Astrocyte of the cerebellum (primary cell): Measurements from ENCODE around the gene ZHX3.

Experiments used
- DNase-seq: peaks from one replicate; pipeline ENCODE4 v3.0.0-alpha.2; 2011; ENCODE audit warnings: low read depth
- H3K4me3 ChIP-seq: 2 replicates; pipeline ENCODE4 v1.5.1; 2011; ENCODE audit warnings: mild to moderate bottlenecking, low read depth, low read length, moderate library complexity
- CTCF ChIP-seq: IDR thresholded peaks from 2 replicates; pipeline ENCODE4 v1.5.1; 2012; ENCODE audit warnings: low read length, low read depth, moderate library complexity, mild to moderate bottlenecking; ENCODE audit errors: missing control alignments
- in situ Hi-C: cut with HindIII; loops from 2 replicates; pipeline ENCODE4 v1.10.0; 2017; ENCODE audit warnings: low sequenced_read_pairs

ZHX3 gene

DNA sequence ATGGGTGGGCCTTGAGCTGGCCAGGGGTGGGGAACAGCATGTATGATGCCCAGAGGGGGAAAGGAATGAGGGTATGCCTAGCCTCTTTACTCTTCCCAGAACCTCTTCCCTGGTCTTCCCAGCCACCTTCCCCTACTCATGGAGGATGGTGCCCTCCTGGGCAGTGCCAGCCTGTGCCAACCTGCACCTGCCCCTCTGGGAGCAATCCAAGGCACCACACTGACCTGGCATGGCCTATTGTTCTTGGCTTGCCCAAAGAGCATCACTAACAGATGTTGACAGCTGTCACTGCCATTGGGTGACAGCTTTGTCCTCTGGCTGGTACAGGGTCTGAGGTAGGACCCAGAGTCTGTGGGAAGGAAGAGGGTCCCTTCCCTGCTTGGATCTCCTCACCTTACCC, 36.0 kb upstream of the ZHX3 start:
- TF ChIP-seq CTCF = no peak
- H3K4me3 ChIP-seq = no peak overlapping the region
- in situ Hi-C loops = no loop called here
- DNase-seq = no peak

DNA sequence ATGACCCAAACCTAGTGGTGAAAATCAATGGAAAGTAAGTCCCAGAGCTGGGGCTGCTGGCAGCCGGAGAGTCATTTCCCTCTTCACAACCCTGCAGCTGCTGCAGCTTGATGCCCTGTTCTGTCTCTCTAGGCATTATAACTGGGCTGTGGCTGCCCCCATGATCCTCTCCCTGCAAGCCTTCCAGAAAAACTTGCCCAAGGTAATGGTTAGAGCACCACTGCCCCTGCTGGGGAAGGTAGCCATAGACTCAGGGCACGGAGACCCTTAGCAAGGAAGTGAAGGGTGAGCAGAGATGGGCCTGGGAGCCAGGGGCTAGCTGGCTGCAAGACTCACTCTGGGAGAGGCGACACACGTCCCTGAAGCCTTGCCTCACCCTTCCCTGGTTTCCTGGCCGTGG, 35.1 kb upstream of the ZHX3 start:
- no peak for DNase-seq
- in situ Hi-C loops = no loop called here
- no peak overlapping the region for H3K4me3 ChIP-seq
- no peak for TF ChIP-seq CTCF

DNA sequence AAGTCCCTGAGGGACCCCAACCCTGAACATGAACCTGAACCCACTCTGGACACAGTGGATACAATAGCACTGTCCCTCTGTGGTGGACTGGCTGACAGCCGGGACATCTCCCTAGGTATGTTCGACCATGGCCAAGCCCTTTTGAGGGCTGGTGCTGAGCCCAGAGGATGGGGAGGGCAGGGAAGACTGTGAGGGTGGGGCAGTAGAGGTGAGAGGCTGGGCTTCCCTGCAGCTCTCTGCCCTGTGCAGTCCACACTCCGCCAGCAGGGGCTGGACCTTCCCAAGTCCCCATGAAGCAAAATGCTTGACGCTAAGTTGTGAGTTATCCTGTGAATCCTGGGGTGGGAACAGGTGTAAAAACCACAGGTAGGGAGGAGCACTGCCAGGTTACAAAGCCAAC, 34.6 kb upstream of the ZHX3 start:
- H3K4me3 ChIP-seq = no peak overlapping the region
- TF ChIP-seq CTCF = peak; percentile 28
- no peak for DNase-seq
- in situ Hi-C loops = no loop called here

- H3K4me3 ChIP-seq = no peak overlapping the region
- in situ Hi-C loops = no loop called here
- no peak for TF ChIP-seq CTCF
- DNase-seq = no peak
These were observed 33.0 kb upstream of the ZHX3 start for GRCh38 chr20:41350408-41350962.

GRCh38 chr20:41349943-41350342, 32.4 kb upstream of the ZHX3 start:
- in situ Hi-C loops = no loop called here

DNA sequence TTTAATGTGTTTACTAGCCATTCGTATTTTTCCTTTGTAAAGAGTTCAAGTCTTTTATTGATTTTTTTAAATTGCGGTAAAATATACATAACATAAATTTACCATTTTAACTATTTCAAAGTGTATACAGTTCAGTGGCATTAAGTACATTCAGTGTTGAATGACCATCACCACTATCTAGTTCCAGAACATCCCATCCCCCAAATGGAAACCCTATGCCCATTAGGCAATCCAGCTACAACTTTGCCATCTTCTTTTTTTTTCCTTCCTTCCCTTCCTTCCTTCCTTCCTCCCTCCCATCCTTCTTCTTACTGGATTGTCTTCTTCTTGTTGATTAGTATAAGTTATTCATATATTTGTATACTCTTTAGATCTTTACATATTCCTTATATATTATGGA, 31.7 kb upstream of the ZHX3 start:
- no peak for TF ChIP-seq CTCF
- in situ Hi-C loops = no loop called here
- H3K4me3 ChIP-seq = no peak overlapping the region
- no peak for DNase-seq

More at GRCh38 chr20:41349943-41350342, 32.4 kb upstream of the ZHX3 start:
- TF ChIP-seq CTCF = no peak
- H3K4me3 ChIP-seq = no peak overlapping the region
- no peak for DNase-seq

DNA sequence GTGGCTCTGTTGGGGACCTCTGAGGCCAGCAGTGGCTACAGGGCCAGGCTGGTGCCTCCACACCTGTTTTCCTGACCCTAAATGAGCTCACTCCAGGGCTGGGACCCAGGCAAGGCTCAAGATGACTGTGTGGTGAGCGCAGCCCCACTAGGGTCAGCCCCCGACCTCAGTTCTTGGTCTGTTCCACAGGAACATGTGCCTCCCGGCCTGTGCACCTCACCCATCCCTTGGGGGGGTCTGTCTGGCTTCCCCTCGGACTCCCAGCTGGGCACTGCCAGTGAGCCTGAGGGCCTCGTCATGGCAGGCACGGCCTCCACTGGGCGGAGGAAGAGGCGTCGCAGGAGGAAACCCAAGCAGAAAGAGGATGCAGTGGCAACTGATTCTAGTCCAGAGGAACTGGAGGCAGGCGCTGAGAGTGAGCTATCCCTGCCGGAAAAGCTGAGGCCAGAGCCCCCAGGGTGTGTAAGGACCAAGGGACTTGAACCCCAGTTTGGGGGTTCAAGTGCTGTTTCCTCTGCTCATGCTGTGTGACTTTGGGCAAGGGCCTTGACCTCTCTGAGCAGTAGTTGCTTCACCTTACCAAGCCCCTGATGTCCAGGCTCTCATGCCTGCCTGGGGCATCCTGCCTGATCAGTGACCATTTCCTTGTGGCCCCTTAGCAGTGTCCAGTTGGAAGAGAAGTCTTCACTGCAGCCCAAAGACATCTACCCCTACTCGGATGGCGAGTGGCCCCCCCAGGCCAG, 31.1 kb upstream of the ZHX3 start:
- no peak overlapping the region for H3K4me3 ChIP-seq
- DNase-seq = no peak
- in situ Hi-C loops = no loop called here
- TF ChIP-seq CTCF = no peak
